SU-DHL-6 (cell line): ENCODE measurements around the gene ATIC.

Experiments
- H2AFZ ChIP-seq: fragments of 200-600 bp; sonication (generic); 2 replicates; pipeline ENCODE4 v1.6.1; 2014; ENCODE audit warnings: low read depth, mild to moderate bottlenecking, moderate library complexity, mixed read lengths, antibody characterized with exemption, low read length; ENCODE audit not compliant: severe bottlenecking
- H3F3A ChIP-seq: fragments of 200-600 bp; shearing (Covaris generic); 2 replicates; pipeline ENCODE4 v1.6.0; 2016; ENCODE audit warnings: antibody characterized with exemption, mild to moderate bottlenecking; ENCODE audit not compliant: insufficient read depth
- H3K27ac ChIP-seq: fragments of 200-600 bp; sonication (generic); 2 replicates; pipeline ENCODE4 v1.5.1; 2016; ENCODE audit warnings: low read depth, mild to moderate bottlenecking, low read length, moderate library complexity, mixed read lengths
- H3K27me3 ChIP-seq: fragments of 200-600 bp; sonication (generic), shearing (Covaris generic); 2 replicates; pipeline ENCODE4 v1.6.0; 2014; ENCODE audit warnings: mild to moderate bottlenecking, low read length
- H3K36me3 ChIP-seq: fragments of 200-600 bp; sonication (generic); 2 replicates; pipeline ENCODE4 v1.6.1; 2014; ENCODE audit warnings: mild to moderate bottlenecking, low read length, mixed read lengths
- H3K4me2 ChIP-seq: fragments of 300-600, 200-600 bp; shearing (Covaris generic), sonication (generic); 2 replicates; pipeline ENCODE4 v1.6.0; 2014; ENCODE audit warnings: low read length, low read depth, mild to moderate bottlenecking; ENCODE audit not compliant: poor library complexity, severe bottlenecking
- H3K4me3 ChIP-seq: fragments of 200-600 bp; sonication (generic); 2 replicates; pipeline ENCODE4 v1.5.1; 2014; ENCODE audit warnings: antibody characterized with exemption, low read length, mild to moderate bottlenecking, mixed read lengths; ENCODE audit not compliant: insufficient read depth, poor library complexity, severe bottlenecking
- H3K79me2 ChIP-seq: fragments of 200-600 bp; sonication (generic); 2 replicates; pipeline ENCODE4 v1.6.1; 2014; ENCODE audit warnings: mild to moderate bottlenecking, low read length, moderate library complexity; ENCODE audit not compliant: insufficient read depth
- H3K9ac ChIP-seq: fragments of 200-600 bp; sonication (generic); 2 replicates; pipeline ENCODE4 v1.7.0; 2014; ENCODE audit warnings: mild to moderate bottlenecking, low read length
- H3K9me2 ChIP-seq: fragments of 200-600 bp; sonication (generic); replicated peaks from 2 replicates; pipeline ENCODE4 v1.6.1; 2014; ENCODE audit warnings: low read length; ENCODE audit not compliant: insufficient read depth
- H3K9me3 ChIP-seq: fragments of 200-600 bp; sonication (generic); 2 replicates; pipeline ENCODE4 v1.6.1; 2014; ENCODE audit warnings: low read length, mixed read lengths; ENCODE audit not compliant: insufficient read depth
- H4K20me1 ChIP-seq: fragments of 200-600 bp; sonication (generic); 2 replicates; pipeline ENCODE4 v1.6.1; 2014; ENCODE audit warnings: low read depth, mild to moderate bottlenecking, antibody characterized with exemption, low read length, moderate library complexity, mixed read lengths
- EZH2phosphoT487 ChIP-seq: fragments of 200-600 bp; sonication (generic), shearing (Covaris generic); conservative IDR thresholded peaks from 2 replicates; pipeline ENCODE4 v1.6.1; 2018; ENCODE audit warnings: mild to moderate bottlenecking, antibody characterized with exemption, low read length, moderate library complexity, mixed read lengths
- TF ChIP-seq, protein P1 (sequence below): fragments of 200-600 bp; sonication (generic); IDR thresholded peaks from one replicate; pipeline ENCODE4 v1.5.1; 2017; ENCODE audit warnings: antibody characterized with exemption, mild to moderate bottlenecking, low read length, moderate library complexity; ENCODE audit not compliant: insufficient read depth, poor library complexity, severe bottlenecking

Gene ATIC

DNA sequence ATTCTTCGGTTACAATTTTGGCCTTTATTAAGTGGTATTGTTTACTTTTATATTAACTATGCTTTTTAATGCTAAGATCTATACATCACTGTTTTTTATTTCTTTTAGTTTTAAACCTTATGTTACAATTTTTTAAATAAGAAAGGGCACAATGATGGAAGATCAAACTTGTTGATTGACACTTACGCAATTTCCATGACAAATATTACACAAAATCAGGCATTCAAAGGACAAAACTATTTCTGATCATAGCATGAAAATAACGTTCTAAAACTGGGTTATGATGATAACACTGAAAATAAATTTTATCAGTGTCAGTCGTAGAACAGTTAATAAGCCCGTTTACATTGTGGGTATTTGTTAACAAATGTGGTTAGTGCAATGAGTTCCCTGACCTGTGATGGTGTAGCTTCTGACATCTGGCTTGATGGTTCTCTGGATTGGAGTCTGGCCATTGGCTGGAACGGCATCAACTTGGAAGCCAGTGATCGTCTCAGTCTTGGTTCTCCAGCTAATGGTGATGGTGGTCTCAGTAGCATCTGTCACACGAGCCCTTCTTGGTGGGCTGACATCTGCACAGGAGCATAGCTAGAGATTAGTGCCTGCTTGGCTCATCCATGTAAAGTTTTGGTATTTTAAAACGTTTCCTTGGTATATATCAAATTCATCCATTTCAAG lies 64.4 kb downstream of the ATIC start:
- no peaks in the 10 kb centered on the region for H3F3A ChIP-seq
- no peak overlapping the region for H3K4me3 ChIP-seq
- no peaks in the 10 kb centered on the region for H3K9me2 ChIP-seq
- H4K20me1 ChIP-seq: no peaks in the 10 kb centered on the region
- H3K9ac ChIP-seq: no peak overlapping the region
- no peaks in the 10 kb centered on the region for H3K9me3 ChIP-seq
- no peak overlapping the region for H2AFZ ChIP-seq
- H3K36me3 ChIP-seq: no peaks in the 10 kb centered on the region
- H3K4me2 ChIP-seq: no peak overlapping the region
- no peaks in the 10 kb centered on the region for H3K79me2 ChIP-seq
- TF ChIP-seq EZH2phosphoT487: no peak
- TF ChIP-seq, protein P1, sequence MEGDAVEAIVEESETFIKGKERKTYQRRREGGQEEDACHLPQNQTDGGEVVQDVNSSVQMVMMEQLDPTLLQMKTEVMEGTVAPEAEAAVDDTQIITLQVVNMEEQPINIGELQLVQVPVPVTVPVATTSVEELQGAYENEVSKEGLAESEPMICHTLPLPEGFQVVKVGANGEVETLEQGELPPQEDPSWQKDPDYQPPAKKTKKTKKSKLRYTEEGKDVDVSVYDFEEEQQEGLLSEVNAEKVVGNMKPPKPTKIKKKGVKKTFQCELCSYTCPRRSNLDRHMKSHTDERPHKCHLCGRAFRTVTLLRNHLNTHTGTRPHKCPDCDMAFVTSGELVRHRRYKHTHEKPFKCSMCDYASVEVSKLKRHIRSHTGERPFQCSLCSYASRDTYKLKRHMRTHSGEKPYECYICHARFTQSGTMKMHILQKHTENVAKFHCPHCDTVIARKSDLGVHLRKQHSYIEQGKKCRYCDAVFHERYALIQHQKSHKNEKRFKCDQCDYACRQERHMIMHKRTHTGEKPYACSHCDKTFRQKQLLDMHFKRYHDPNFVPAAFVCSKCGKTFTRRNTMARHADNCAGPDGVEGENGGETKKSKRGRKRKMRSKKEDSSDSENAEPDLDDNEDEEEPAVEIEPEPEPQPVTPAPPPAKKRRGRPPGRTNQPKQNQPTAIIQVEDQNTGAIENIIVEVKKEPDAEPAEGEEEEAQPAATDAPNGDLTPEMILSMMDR: no peak
- H3K27me3 ChIP-seq: no peaks in the 10 kb centered on the region
- no peak overlapping the region for H3K27ac ChIP-seq

DNA sequence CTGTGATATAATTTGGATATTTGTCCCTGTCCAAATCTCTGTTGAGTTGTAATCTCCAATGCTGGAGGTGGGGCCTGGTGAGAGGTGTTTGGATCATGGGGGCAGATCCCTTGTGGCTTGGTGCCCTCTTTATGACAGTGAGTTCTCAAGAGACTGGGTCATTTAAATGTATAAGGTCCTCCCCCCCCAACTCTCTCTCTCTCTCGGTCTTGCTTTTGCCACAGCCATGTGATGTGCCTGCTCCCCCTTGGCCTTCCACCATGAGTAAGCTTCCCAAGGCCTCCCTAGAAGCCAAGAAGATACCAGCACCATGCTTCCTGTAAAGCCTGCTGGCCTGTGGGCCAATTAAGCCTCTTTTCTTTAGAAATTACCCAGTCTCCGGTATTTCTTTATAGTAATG lies 65.4 kb downstream of the ATIC start:
- Histone ChIP-seq H3F3A (no peaks in the 10 kb centered on the region), H3K9ac (no peak overlapping the region), H4K20me1 (no peaks in the 10 kb centered on the region), H3K9me2 (no peaks in the 10 kb centered on the region), H3K79me2 (no peaks in the 10 kb centered on the region), H3K4me3 (no peak overlapping the region), H3K36me3 (no peaks in the 10 kb centered on the region), H2AFZ (no peak overlapping the region), H3K9me3 (no peaks in the 10 kb centered on the region), H3K27ac (no peak overlapping the region), H3K4me2 (no peak overlapping the region), H3K27me3 (no peaks in the 10 kb centered on the region)
- no peak for TF ChIP-seq EZH2phosphoT487
- TF ChIP-seq, protein P1: no peak

DNA sequence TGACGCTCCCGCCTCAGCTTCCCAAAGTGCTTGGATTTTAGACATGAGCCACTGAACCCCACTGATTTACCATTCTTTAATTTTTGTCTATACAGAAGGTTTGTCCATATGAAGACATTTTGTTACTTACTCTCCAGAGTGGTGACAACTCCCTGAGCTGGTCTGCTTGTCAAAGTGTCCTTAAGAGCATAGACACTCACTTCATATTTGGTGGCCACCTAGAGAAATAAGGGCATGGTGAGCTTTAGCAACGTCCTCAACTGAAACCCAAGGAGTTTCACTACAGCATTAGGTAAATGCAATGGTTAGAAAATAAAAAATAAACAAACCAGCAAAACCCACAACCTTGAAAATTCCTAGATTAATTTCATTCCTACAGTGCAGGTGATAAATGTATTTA lies 66.2 kb downstream of the ATIC start:
- Histone ChIP-seq H3K36me3 (no peaks in the 10 kb centered on the region), H3K9me3 (no peaks in the 10 kb centered on the region), H3K27me3 (no peaks in the 10 kb centered on the region), H2AFZ (no peak overlapping the region), H3K4me3 (no peak overlapping the region), H3K9me2 (no peaks in the 10 kb centered on the region), H3K79me2 (no peaks in the 10 kb centered on the region), H3K27ac (no peak overlapping the region), H3F3A (no peaks in the 10 kb centered on the region), H4K20me1 (no peaks in the 10 kb centered on the region), H3K4me2 (no peak overlapping the region), H3K9ac (no peak overlapping the region)
- TF ChIP-seq, protein P1: no peak
- TF ChIP-seq EZH2phosphoT487: no peak
